GM12873 (cell line): ENCODE measurements around the gene ALDH1A2.

Experiments used
- TF ChIP-seq, protein P1 (sequence below): IDR thresholded peaks from 2 replicates; pipeline ENCODE4 v1.5.1; 2012; ENCODE audit warnings: low read depth, mild to moderate bottlenecking, moderate library complexity, low read length, control low read depth; ENCODE audit not compliant: insufficient read depth; ENCODE audit errors: missing control alignments

ALDH1A2 gene

DNA sequence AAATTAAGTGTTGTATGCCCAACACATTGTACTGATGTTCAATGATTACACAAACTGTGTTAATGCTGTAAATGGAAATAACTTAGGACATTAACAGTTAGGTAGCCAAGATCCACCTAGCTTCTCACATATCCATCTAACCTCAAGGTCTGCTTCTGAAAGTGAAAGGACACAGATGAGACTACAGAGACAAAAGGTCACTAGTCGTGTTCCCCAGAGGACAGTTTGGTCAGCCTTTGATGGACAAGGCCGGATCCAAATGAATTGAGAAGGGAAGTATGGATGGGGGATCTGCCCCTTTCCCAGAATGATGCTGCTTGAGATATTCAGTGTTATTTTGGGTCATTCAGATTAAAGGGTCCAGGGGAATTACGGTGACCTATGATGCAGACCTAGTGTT lies 17.2 kb downstream of the ALDH1A2 start:
- TF ChIP-seq, protein P1, sequence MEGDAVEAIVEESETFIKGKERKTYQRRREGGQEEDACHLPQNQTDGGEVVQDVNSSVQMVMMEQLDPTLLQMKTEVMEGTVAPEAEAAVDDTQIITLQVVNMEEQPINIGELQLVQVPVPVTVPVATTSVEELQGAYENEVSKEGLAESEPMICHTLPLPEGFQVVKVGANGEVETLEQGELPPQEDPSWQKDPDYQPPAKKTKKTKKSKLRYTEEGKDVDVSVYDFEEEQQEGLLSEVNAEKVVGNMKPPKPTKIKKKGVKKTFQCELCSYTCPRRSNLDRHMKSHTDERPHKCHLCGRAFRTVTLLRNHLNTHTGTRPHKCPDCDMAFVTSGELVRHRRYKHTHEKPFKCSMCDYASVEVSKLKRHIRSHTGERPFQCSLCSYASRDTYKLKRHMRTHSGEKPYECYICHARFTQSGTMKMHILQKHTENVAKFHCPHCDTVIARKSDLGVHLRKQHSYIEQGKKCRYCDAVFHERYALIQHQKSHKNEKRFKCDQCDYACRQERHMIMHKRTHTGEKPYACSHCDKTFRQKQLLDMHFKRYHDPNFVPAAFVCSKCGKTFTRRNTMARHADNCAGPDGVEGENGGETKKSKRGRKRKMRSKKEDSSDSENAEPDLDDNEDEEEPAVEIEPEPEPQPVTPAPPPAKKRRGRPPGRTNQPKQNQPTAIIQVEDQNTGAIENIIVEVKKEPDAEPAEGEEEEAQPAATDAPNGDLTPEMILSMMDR = no peak

DNA sequence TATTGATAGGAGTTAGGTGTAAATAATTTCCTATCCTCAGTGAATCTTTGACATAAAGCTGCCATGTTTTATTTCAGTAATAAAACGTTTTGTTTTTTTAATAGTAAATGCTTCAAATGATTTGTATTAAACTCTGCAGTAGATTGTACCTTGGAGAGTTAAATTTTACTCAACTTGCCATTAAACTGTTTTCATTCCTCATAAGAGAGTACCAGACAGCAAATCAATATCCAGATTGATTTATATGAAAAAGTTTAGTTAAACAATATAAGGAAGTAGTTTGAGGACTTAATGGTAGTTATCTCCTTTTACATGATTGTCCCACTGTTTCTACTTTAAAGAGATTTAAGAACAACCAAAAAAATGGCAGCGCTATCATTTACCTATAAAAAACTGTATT lies 18.4 kb downstream of the ALDH1A2 start:
- TF ChIP-seq, protein P1 = no peak

DNA sequence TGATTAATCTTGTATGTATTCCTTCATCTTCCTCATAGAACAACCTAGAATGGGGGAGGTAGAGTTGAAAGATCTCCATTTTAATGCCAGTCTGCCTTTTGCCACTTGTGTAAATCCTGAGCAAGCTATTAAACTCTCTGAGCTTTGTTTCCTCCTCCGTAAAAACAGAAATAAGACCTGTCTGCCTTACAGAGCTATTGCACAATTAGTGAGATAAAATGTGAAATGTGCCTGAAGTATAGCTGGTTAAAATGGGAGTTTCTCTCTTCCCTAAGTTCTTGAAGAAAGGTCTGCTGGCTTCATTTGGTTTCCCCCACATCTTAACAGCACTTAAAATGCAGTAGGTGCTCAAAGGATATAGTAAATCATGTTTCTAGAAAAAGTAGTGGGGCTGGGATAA lies 19.0 kb downstream of the ALDH1A2 start:
- TF ChIP-seq, protein P1 = no peak

DNA sequence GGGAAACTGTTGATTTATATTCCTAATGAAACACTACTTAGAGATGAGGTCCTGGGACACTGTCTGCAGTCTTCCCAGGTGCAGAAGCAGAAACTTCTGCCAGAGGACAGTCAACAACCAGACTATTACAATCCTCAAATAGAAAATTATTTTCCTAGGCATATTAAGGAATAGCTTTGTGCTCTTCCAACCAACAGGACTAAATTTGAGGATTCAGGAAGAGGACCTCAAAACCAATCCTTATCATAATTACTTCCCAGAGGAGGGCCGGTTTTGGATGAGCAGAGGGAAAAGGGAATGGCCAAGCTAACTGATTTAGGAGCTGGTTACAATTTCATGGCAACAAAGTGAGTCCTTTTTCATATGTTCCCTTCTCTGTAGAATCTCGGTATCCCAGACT lies 21.0 kb downstream of the ALDH1A2 start:
- TF ChIP-seq, protein P1 = no peak

DNA sequence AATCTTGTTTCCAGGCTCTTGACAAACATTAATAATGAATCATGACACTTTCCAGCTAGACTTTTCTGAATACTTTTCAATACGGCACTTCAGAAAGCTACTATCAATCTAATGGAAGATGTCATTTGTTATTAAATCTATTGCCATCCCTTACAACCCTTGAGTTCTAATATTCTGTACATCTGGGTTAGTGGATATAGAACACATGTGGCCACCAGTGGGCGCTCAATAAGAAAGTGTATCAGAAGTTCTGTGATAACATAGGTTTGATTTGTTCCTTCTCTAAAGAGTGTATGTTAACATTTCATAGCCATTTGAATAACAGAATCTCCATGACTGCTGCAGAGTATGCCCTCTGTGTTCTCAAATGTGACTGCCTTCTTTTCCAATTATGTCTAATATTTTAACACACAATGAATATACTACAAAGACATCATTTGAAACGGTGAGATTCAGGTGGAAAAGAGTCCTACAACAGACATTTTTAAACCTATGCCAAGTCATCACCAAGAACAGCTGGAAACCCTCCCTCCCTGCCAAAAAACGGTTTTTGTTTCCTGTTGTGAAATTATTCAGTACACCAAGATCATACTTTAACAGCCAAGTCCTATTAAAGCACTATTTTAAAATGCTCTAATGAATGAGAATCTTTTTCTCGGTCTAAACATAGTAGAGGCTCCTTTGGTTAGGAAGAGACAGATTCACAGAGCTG lies 22.2 kb downstream of the ALDH1A2 start:
- TF ChIP-seq, protein P1 = peak; percentile 71

DNA sequence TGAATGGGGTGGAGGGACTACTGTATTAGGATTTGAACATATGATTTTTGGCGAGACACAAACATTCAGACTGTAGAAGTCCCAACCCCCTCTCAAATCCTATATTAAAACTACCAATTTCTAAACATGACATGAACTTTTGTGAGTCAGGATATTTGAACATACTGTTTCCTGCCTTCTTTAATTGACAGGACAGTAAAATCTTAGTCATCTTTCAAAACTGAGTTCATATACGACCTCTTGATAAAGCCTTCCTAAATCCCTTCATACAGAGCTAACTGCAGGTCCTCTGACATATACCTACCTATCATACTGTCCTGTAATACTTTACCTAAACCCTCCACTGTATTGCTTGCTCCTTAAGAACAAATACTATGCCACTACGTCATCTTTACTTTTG lies 23.5 kb downstream of the ALDH1A2 start:
- TF ChIP-seq, protein P1 = no peak

DNA sequence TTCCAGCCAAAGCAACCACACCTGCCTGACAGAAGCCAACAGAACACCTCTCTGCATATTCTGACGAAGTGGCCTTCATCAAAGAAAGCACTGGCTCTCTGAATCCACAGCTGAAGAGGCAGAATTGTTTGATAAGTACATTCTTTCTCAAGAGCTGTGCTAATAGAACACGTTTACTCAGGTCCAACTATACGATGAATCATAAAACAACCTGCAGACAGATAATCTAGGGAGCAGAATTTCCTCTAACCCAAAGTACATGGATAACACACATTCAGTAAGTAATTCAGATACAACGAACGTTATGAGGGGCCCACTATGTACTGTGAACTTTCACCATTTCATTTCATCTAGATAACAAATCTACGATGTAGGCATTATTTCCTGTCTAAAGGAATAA lies 25.4 kb downstream of the ALDH1A2 start:
- TF ChIP-seq, protein P1 = no peak
